Panc1 (cell line): ENCODE results near the gene WNT3A. TPM values are rescaled to one million over a fixed set of nuclear protein-coding genes. Genes with fewer than 3 reads are reported as not detected.

Source experiments
- ATAC-seq: fragments of 200-7000 bp; cut with Tn5 transposase; 2 replicates; pipeline ENCODE4 v1.9.1; 2020; ENCODE audit warnings: mild to moderate bottlenecking, moderate library complexity
- BruUV-seq: library from RNA; stranded (reverse); fragments of 400-500 nt; replicated peaks from 2 replicates; lab custom pipeline; 2021; lab: Mats Ljungman, UMichigan
- CTCF ChIA-PET: fragments of 300-600 bp; sonication (Branson Sonifier 250); formaldehyde crosslinking; loops from one replicate; lab custom pipeline; 2022; ENCODE audit warnings: antibody characterized with exemption; lab: Charles Lee
- POLR2A ChIA-PET: fragments of 300-600 bp; sonication (Branson Sonifier 250); formaldehyde crosslinking; loops from one replicate; lab custom pipeline; 2022; ENCODE audit warnings: antibody characterized with exemption; lab: Charles Lee
- DNase-seq: peaks from one replicate; pipeline ENCODE4 v3.0.0-alpha.2; 2010; ENCODE audit warnings: low read depth, low spot score
- H3K27ac ChIP-seq: 2 replicates; pipeline ENCODE4 v1.5.1; 2011; ENCODE audit warnings: mild to moderate bottlenecking, low read length, inconsistent platforms
- H3K27me3 ChIP-seq: fragments of 200-500 bp; sonication (Bioruptor generic); 2 replicates; pipeline ENCODE4 v1.6.0; 2014; ENCODE audit warnings: low read length, inconsistent platforms; ENCODE audit not compliant: control insufficient read depth, insufficient read depth
- H3K36me3 ChIP-seq: fragments of 200-500 bp; sonication (Bioruptor generic); 2 replicates; pipeline ENCODE4 v1.5.1; 2014; ENCODE audit warnings: inconsistent platforms, mild to moderate bottlenecking, low read length, moderate library complexity; ENCODE audit not compliant: control insufficient read depth, insufficient read depth
- H3K4me1 ChIP-seq: 2 replicates; pipeline ENCODE4 v1.5.1; 2011; ENCODE audit warnings: inconsistent platforms, mild to moderate bottlenecking, low read length, moderate library complexity; ENCODE audit not compliant: control insufficient read depth, insufficient read depth
- H3K4me3 ChIP-seq, 2 experiments: 2 replicates each; pipeline ENCODE4 v1.5.1; 2011 to 2012; ENCODE audit warnings: low read depth in 2 of 2, low read length in 2 of 2, mild to moderate bottlenecking in 2 of 2, inconsistent platforms in 1 of 2, moderate library complexity in 1 of 2
- H3K9me3 ChIP-seq: fragments of 200-500 bp; sonication (Bioruptor generic); 2 replicates; pipeline ENCODE4 v1.5.1; 2014; ENCODE audit warnings: low read depth, mild to moderate bottlenecking, inconsistent platforms, low read length, moderate library complexity; ENCODE audit not compliant: control insufficient read depth, insufficient read depth
- CTCF ChIP-seq: fragments of 450-650 bp; IDR thresholded peaks from 2 replicates; pipeline ENCODE4 v1.5.1; 2017; ENCODE audit warnings: mild to moderate bottlenecking
- POLR2AphosphoS5 ChIP-seq: IDR thresholded peaks from 2 replicates; pipeline ENCODE4 v1.6.1; 2012; ENCODE audit warnings: mild to moderate bottlenecking, low read depth, low read length, moderate library complexity
- REST ChIP-seq, 2 experiments: IDR thresholded peaks; 2 replicates each; pipeline ENCODE4 v1.6.1; 2011 to 2012; ENCODE audit warnings: low read depth in 2 of 2, control low read depth in 1 of 2, low read length in 1 of 2, mild to moderate bottlenecking in 1 of 2, moderate library complexity in 1 of 2; ENCODE audit not compliant: insufficient read depth in 1 of 2
- SIN3A ChIP-seq: IDR thresholded peaks from 2 replicates; pipeline ENCODE4 v1.6.1; 2012; ENCODE audit warnings: low read depth, mild to moderate bottlenecking, low read length, moderate library complexity, borderline replicate concordance; ENCODE audit not compliant: insufficient read depth
- TCF7L2 ChIP-seq: IDR thresholded peaks from 2 replicates; pipeline ENCODE4 v1.6.1; 2011; ENCODE audit warnings: mild to moderate bottlenecking, low read depth, low read length, inconsistent platforms
- in situ Hi-C: cut with HindIII; loops from 2 replicates; pipeline ENCODE4 v1.10.0; 2016; ENCODE audit warnings: low sequenced_read_pairs, low pct_unique_long_range_greater_than_20kb
- intact Hi-C: fragments of 100-400 bp; cut with micrococcal nuclease; formaldehyde crosslinking; loops from one replicate; pipeline ENCODE4 v1.10.0; 2022; ENCODE audit not compliant: unreplicated experiment
- total RNA-seq: library from RNA; stranded (reverse); gene quantifications from one replicate; pipeline ENCODE4 v1.2.1, GENCODE V29; 2021; ENCODE audit not compliant: unreplicated experiment

Gene WNT3A
- total RNA-seq, 1 experiment from 2014 or later = not detected

GRCh38 chr1:228100822-228101613 lies 94.2 kb downstream of the WNT3A start:
- intact Hi-C loops = no loop called here
- BruUV-seq = TSS peak; percentile 98
- TF ChIP-seq CTCF = no peak
- TF ChIP-seq REST (IDR thresholded peaks at IDR 0.05; ENCODE audit: insufficient read depth in 1 of 2, low read depth in 2 of 2, low read length in 1 of 2) = no peak
- no peak; the same call in 1 of the 2 replicates for TF ChIP-seq POLR2AphosphoS5
- no peak for TF ChIP-seq SIN3A
- TF ChIP-seq TCF7L2 = no peak
- no peak for DNase-seq
- ATAC-seq = no peak
- H3K4me3 ChIP-seq = peak overlapping the region in 1 of 2 experiments; percentile 71; a peak in 3 of 4 replicates
- H3K9me3 ChIP-seq = no peaks in the 10 kb centered on the region
- no peaks in the 10 kb centered on the region for H3K27me3 ChIP-seq
- CTCF ChIA-PET = no interaction called here
- POLR2A ChIA-PET = no interaction called here
- peaks cover 27% of the 10 kb centered on the region for H3K4me1 ChIP-seq
- 0 out of 2 replicates have a peak overlapping the region, but pooled peaks have one; percentile 17 for H3K27ac ChIP-seq
- peaks cover 8% of the 10 kb centered on the region for H3K36me3 ChIP-seq
- in situ Hi-C loops = no loop called here

GRCh38 chr1:228101614-228101993 lies 94.8 kb downstream of the WNT3A start:
- Histone ChIP-seq H3K27me3 (no peaks in the 10 kb centered on the region), H3K9me3 (no peaks in the 10 kb centered on the region), H3K27ac (peak overlapping the region; percentile 59; the same call in 1 of the 2 replicates), H3K4me1 (peaks cover 27% of the 10 kb centered on the region), H3K4me3 (peak overlapping the region; percentile 71 to 77), H3K36me3 (peaks cover 8% of the 10 kb centered on the region; the same call in 1 of the 2 replicates)
- ChIA-PET POLR2A (no interaction called here), CTCF (interaction anchor here (0.9 kb wide), 1 partner anchor 102 kb away, joined by 10 read pairs; no protein-coding TSS in a partner anchor)
- ATAC-seq = peak; percentile 1
- no peak for DNase-seq
- intact Hi-C loops = no loop called here
- in situ Hi-C loops = no loop called here
- BruUV-seq = no TSS peak
- no peak for TF ChIP-seq CTCF
- 0 out of 2 replicates have a peak, but pooled peaks have one; percentile 11 for TF ChIP-seq SIN3A
- no peak for TF ChIP-seq TCF7L2
- no peak for TF ChIP-seq POLR2AphosphoS5
- no peak for TF ChIP-seq REST (IDR thresholded peaks at IDR 0.05; ENCODE audit: insufficient read depth in 1 of 2, low read depth in 2 of 2, low read length in 1 of 2)
